HTERT RPE-1 (cell line): ENCODE measurements around the gene STRBP.
"Not testable (repeated sequence)": the region's sequence is repeated elsewhere in the genome, so short reads cannot be mapped to it uniquely, and the experiment has no call there.

Experiments
- in situ Hi-C: fragments of 300-500 bp; cut with MboI; formaldehyde crosslinking; loops from 4 replicates; pipeline ENCODE4 v1.14.3; 2020; ENCODE audit warnings: low sequenced_read_pairs

STRBP gene

GRCh38 chr9:123283455-123283854 lies 15.1 kb upstream of the STRBP start:
- in situ Hi-C loops = no loop called here

GRCh38 chr9:123283048-123283408 lies 14.6 kb upstream of the STRBP start:
- in situ Hi-C loops = no loop called here

GRCh38 chr9:123282362-123283047 lies 14.1 kb upstream of the STRBP start:
- in situ Hi-C loops = no loop called here

- in situ Hi-C loops = no loop called here
Observed at GRCh38 chr9:123281659-123282350, 13.4 kb upstream of the STRBP start.

GRCh38 chr9:123278879-123279493 lies 10.6 kb upstream of the STRBP start:
- in situ Hi-C loops = not testable (repeated sequence)

- in situ Hi-C loops = no loop called here
Observed at GRCh38 chr9:123278361-123278760, 10.0 kb upstream of the STRBP start.

GRCh38 chr9:123276551-123276950 lies 8.2 kb upstream of the STRBP start:
- in situ Hi-C loops = no loop called here

GRCh38 chr9:123271133-123271532 lies 2.7 kb upstream of the STRBP start:
- in situ Hi-C loops = not testable (repeated sequence)

GRCh38 chr9:123269281-123269680 lies 895 bp upstream of the STRBP start:
- in situ Hi-C loops = no loop called here

- in situ Hi-C loops = no loop called here
Observed at GRCh38 chr9:123268199-123268464, 254 bp downstream of the STRBP start.

GRCh38 chr9:123267481-123268198 lies 746 bp downstream of the STRBP start:
- in situ Hi-C loops = no loop called here

GRCh38 chr9:123266655-123267399 lies 1.6 kb downstream of the STRBP start:
- in situ Hi-C loops = no loop called here

GRCh38 chr9:123265833-123266232 lies 2.6 kb downstream of the STRBP start:
- in situ Hi-C loops = no loop called here

GRCh38 chr9:123263227-123263626 lies 5.2 kb downstream of the STRBP start:
- in situ Hi-C loops = no loop called here

GRCh38 chr9:123262338-123262737 lies 6.0 kb downstream of the STRBP start:
- in situ Hi-C loops = no loop called here

- in situ Hi-C loops = no loop called here
Observed at GRCh38 chr9:123261006-123261677, 7.2 kb downstream of the STRBP start.

- in situ Hi-C loops = no loop called here
Observed at GRCh38 chr9:123260340-123260739, 8.0 kb downstream of the STRBP start.

- in situ Hi-C loops = no loop called here
Observed at GRCh38 chr9:123257276-123257675, 11.1 kb downstream of the STRBP start.

GRCh38 chr9:123255718-123256117 lies 12.7 kb downstream of the STRBP start:
- in situ Hi-C loops = no loop called here

GRCh38 chr9:123253204-123253603 lies 15.2 kb downstream of the STRBP start:
- in situ Hi-C loops = no loop called here

- in situ Hi-C loops = no loop called here
Observed at GRCh38 chr9:123251741-123252140, 16.6 kb downstream of the STRBP start.
